ENCODE data around the gene COL8A1.

Gene COL8A1

DNA sequence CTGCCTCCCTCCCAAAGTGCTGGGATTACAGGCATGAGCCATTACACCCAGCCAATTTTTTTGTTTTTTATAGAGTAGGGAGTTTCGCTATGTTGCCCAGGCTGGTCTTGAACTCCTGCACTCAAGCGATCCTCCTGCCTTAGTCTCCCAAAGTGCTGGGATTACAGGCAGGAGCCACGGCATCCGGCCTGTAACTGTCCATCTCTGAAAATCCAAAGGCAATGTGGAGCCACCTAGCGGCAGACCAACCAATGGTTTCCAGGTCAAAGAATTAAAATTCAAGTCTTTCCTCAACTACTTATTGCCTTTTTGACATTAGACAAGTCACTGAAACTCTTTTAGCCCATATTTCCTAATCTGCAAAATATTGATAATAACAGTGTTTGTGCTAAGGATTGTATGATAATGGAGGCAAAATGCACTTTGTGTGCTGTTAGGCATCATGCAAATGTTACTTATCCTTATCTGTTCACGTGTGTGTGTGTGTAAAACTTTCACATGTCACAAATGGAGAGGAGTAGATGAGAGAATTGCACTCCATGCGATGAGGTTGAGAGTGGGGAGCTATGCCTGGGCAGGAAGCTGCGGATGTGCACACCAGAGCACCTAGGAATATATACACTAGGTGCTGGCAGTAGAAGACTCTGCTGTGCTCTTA is 48.7 kb downstream of the COL8A1 start:
- no peak for TF ChIP-seq JUND (IDR thresholded peaks at IDR 0.05; ENCODE audit: low read depth)
- in situ Hi-C loops (cut with HindIII; ENCODE audit: low pct_unique_long_range_greater_than_20kb, low sequenced_read_pairs), result no loop called here
- DNase-seq (ENCODE audit: low read depth in 1 of 2, low spot score in 1 of 2), result peak; percentile 22 to 68

- no peak for TF ChIP-seq JUND (IDR thresholded peaks at IDR 0.05; ENCODE audit: low read depth)
- no peak for DNase-seq (ENCODE audit: low read depth in 1 of 2, low spot score in 1 of 2)
- in situ Hi-C loops (cut with HindIII; ENCODE audit: low pct_unique_long_range_greater_than_20kb, low sequenced_read_pairs), result no loop called here
Observed at GRCh38 chr3:99690761-99691369, 52.5 kb downstream of the COL8A1 start.

GRCh38 chr3:99693636-99694035 is 55.2 kb downstream of the COL8A1 start:
- in situ Hi-C loops (cut with HindIII; ENCODE audit: low pct_unique_long_range_greater_than_20kb, low sequenced_read_pairs), result no loop called here
- TF ChIP-seq JUND (IDR thresholded peaks at IDR 0.05; ENCODE audit: low read depth), result no peak
- DNase-seq (ENCODE audit: low read depth in 1 of 2, low spot score in 1 of 2), result no peak

DNA sequence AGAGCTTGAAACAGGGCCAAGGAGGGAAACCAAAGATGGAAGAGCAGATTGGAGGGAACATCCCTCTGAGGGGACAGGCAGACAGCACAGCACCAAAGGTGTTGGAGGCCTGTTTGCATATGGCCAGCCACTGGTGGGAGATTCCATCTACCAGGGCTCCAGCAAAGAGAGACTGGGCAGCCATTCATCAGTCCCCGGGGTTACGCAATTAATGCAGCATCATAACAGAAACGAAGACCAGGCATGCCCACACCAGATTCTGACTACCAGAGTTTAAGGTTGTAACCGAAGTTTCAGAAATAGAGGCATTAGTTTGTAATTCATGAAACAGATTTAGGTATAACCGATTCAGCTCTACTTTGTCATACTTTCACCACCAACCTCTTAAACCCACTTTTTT is 58.1 kb downstream of the COL8A1 start:
- in situ Hi-C loops (cut with HindIII; ENCODE audit: low pct_unique_long_range_greater_than_20kb, low sequenced_read_pairs), result no loop called here
- TF ChIP-seq JUND (IDR thresholded peaks at IDR 0.05; ENCODE audit: low read depth), result no peak
- DNase-seq (ENCODE audit: low read depth in 1 of 2, low spot score in 1 of 2), result no peak

- no peak for TF ChIP-seq JUND (IDR thresholded peaks at IDR 0.05; ENCODE audit: low read depth)
- DNase-seq (ENCODE audit: low read depth in 1 of 2, low spot score in 1 of 2), result no peak
- in situ Hi-C loops (cut with HindIII; ENCODE audit: low pct_unique_long_range_greater_than_20kb, low sequenced_read_pairs), result no loop called here
Observed at GRCh38 chr3:99697250-99697649, 58.9 kb downstream of the COL8A1 start.

- no peak for TF ChIP-seq JUND (IDR thresholded peaks at IDR 0.05; ENCODE audit: low read depth)
- in situ Hi-C loops (cut with HindIII; ENCODE audit: low pct_unique_long_range_greater_than_20kb, low sequenced_read_pairs), result no loop called here
- no peak for DNase-seq (ENCODE audit: low read depth in 1 of 2, low spot score in 1 of 2)
Observed at GRCh38 chr3:99698932-99699331, 60.5 kb downstream of the COL8A1 start.

DNA sequence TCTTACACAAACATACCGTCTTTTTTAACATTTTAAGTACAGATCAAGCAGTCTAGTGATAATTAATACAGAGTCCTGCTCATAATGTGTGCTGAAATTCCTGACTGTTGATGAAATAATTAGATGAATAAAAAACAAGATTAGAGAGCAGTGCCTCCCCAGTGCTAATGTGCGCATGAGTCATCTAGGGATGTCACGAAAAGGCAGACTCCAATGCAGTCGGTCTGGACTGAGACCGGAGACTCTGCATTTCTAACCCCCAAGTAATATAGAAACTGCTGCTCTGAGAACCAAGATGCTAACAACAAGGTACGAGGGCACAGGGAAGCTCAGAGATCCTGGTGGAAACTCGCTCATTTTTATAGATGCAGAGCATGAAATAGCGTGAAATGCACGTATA is 61.4 kb downstream of the COL8A1 start:
- in situ Hi-C loops (cut with HindIII; ENCODE audit: low pct_unique_long_range_greater_than_20kb, low sequenced_read_pairs), result no loop called here
- no peak for TF ChIP-seq JUND (IDR thresholded peaks at IDR 0.05; ENCODE audit: low read depth)
- no peak for DNase-seq (ENCODE audit: low read depth in 1 of 2, low spot score in 1 of 2)

- DNase-seq (ENCODE audit: low read depth in 1 of 2, low spot score in 1 of 2), result no peak
- no peak for TF ChIP-seq JUND (IDR thresholded peaks at IDR 0.05; ENCODE audit: low read depth)
- in situ Hi-C loops (cut with HindIII; ENCODE audit: low pct_unique_long_range_greater_than_20kb, low sequenced_read_pairs), result no loop called here
Observed at GRCh38 chr3:99700631-99701268, 62.4 kb downstream of the COL8A1 start.

DNA sequence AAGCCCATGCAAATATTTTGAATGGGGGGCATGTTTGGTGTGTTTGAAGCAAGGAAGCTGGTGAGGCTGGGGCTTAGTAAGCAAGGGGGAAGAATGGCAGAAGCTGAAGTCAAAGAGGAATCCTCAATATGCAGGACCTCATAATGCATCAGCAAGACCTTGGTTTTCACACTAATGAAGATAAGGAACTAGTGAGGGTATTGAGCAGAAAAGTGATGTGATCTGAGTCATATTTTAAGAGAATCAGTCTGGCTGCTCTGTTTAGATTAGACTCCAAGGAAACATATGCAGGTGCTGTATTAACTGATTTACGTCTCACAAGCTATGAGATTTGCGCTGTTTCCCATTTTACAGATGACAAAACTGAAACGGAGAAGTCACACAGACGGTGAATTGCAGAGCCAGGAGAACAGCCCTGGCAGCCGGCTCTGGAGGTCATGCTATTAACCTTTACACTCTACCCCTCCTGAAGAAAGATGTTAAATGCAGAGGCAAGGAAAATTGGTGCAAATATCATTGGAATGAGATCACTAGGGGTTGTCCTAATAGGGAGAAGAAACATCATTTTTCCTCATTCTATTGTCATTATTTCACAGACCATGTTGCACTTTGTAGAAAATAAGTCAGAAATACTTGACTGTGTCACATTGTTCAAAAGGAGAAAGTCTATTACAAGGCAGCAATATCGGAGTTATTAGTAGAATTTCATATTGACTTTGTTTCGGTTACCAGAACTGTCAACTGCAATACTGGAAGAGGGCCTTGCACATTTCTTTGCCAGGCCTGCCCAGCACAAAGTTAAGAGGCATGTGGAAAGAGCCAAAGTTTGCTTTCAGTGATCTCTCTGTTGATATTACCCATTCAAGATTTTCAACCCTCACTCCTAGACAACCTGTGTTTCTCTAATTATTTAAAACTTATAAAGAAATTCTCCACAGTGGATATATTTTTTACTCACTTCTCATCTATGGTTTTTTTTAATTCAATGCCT is 64.9 kb downstream of the COL8A1 start:
- no peak for TF ChIP-seq JUND (IDR thresholded peaks at IDR 0.05; ENCODE audit: low read depth)
- in situ Hi-C loops (cut with HindIII; ENCODE audit: low pct_unique_long_range_greater_than_20kb, low sequenced_read_pairs), result no loop called here
- no peak for DNase-seq (ENCODE audit: low read depth in 1 of 2, low spot score in 1 of 2)

DNA sequence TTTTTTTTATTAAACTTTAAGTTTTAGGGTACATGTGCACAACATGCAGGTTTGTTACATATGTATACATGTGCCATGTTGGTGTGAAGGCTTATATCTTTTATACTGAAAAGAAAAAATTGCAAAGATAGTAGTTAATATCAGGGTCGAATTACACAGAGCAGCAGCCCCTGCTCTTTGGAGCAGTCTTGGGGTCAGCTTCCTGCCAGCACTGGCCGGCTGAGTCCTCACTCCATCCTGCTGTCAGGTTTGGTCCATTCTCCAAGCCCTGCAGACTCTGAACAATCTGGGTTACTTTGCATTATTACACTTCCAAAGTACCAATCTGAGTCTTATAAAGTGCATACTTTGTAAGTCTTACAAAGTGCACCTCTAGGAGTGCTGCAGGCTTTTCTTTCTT is 66.0 kb downstream of the COL8A1 start:
- DNase-seq (ENCODE audit: low read depth in 1 of 2, low spot score in 1 of 2), result no peak
- no peak for TF ChIP-seq JUND (IDR thresholded peaks at IDR 0.05; ENCODE audit: low read depth)

DNA sequence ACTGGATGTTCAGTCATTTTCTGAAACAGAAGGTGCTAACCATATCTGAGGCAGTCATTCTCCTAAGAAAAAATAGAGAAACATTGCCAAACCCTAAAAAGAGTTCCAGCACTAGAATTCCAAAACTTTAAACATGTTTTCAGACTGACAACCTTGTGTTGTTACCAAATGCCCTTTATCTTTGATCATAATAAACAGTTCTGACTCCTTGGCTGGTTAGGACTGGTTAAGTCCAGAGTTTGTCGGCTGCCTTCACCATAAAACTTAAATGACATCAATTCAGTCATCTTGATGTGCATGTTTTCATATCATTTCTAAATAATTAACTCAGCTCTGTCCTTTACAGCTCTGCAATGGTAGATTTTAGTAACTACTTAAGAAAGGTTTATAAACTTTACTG is 68.0 kb downstream of the COL8A1 start:
- in situ Hi-C loops (cut with HindIII; ENCODE audit: low pct_unique_long_range_greater_than_20kb, low sequenced_read_pairs), result no loop called here
- no peak for DNase-seq (ENCODE audit: low read depth in 1 of 2, low spot score in 1 of 2)
- no peak for TF ChIP-seq JUND (IDR thresholded peaks at IDR 0.05; ENCODE audit: low read depth)

More for the DNA sequence above, 66.0 kb downstream of the COL8A1 start:
- in situ Hi-C loops (cut with HindIII; ENCODE audit: low pct_unique_long_range_greater_than_20kb, low sequenced_read_pairs), result no loop called here

- no peak for TF ChIP-seq JUND (IDR thresholded peaks at IDR 0.05; ENCODE audit: low read depth)
- DNase-seq (ENCODE audit: low read depth in 1 of 2, low spot score in 1 of 2), result no peak
- in situ Hi-C loops (cut with HindIII; ENCODE audit: low pct_unique_long_range_greater_than_20kb, low sequenced_read_pairs), result no loop called here
Observed at GRCh38 chr3:99708207-99708745, 69.9 kb downstream of the COL8A1 start.

Measured in T47D (cell line).